ENCODE measurements around the gene C3orf20. TPM values are rescaled to one million over a fixed set of nuclear protein-coding genes. Genes with fewer than 3 reads are reported as not detected.
"Not testable (repeated sequence)": the region's sequence is repeated elsewhere in the genome, so short reads cannot be mapped to it uniquely, and the experiment has no call there.

The C3orf20 gene
- total and polyA plus RNA-seq, 11 donors: 0.21 to 0.31 TPM; not detected in 9

DNA sequence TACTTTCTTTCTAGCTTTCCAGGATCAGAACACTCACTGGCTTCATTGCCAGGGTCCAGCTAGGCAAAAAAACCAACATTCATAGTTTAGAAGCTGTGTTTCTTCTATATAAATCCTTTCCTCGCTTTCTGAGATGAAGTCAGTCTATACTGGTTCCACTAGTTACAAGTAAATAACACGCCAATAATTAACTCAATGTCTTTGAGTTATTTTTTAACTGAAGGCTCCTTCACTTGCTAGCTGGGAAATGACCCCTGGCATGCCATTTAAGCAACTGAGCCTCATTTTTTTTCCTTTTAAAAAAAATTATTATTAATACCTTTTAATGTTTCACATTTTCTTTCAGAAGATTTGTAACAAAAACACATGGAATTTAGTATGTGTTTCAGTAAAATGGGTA lies 25.5 kb upstream of the C3orf20 start:
- TF ChIP-seq CTCF (IDR thresholded peaks at IDR 0.05): no peak
- no peak for TF ChIP-seq POLR2A (IDR thresholded peaks at IDR 0.05)
- DNase-seq (no peak), ATAC-seq (no peak)
- Histone ChIP-seq H3K27me3 (no peaks in the 10 kb centered on the region), H3K36me3 (peaks cover 0 to 9% (median 5%) of the 10 kb centered on the region in 9 donors), H3K9me3 (no peaks in the 10 kb centered on the region), H3K4me1 (peaks cover 0 to 43% (median 32%) of the 10 kb centered on the region in 12 donors), H3K4me3 (no peak overlapping the region), H3K27ac (peak overlapping the region in 5 of 12 donors; percentile 28 to 83 (median 69))
- WGBS, 4 donors: 92 to 96% (median 93%) methylated on average over 2 of the region's 2 CpGs
- intact Hi-C loops (cut with DNase I): loop anchor here in 1 of 10 donors (10.0 kb wide), 1 partner anchor 145 kb away; no protein-coding TSS in a partner anchor

DNA sequence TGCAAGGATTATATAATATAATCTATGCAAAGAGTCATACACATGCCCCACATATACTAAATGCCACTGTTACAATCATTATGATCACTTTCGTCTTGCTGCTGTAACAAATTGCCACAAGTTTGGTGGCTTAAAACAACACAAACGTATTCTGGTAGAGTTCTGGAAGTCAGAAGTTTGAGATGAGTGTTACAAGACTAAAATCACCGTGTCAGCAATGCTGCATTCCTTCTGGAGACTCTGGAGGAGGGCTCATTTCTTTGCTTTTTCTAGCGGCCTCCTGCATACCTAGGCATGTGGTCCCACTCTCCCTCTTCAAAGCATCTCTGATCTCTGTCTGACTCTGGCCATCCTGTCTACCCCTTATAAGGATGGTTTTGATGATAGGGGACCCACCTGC lies 24.7 kb upstream of the C3orf20 start:
- no peak for TF ChIP-seq CTCF (IDR thresholded peaks at IDR 0.05)
- TF ChIP-seq POLR2A (IDR thresholded peaks at IDR 0.05): no peak
- DNase-seq (no peak), ATAC-seq (no peak)
- Histone ChIP-seq H3K9me3 (no peaks in the 10 kb centered on the region), H3K27ac (peak overlapping the region in 2 of 12 donors; percentile 92 to 96), H3K4me1 (peaks cover 0 to 43% (median 32%) of the 10 kb centered on the region in 12 donors), H3K27me3 (no peaks in the 10 kb centered on the region), H3K36me3 (peaks cover 0 to 17% (median 12%) of the 10 kb centered on the region in 9 donors), H3K4me3 (no peak overlapping the region)
- 96 to 97% (median 97%) methylated on average over 4 of the region's 4 CpGs for whole genome bisulfite sequencing, 4 donors
- intact Hi-C loops (cut with DNase I): loop anchor here in 6 of 10 donors (5.0 to 10.0 kb wide), 3 partner anchors 143 to 473 kb away; partner anchors contain the start of genes RBSN (in 4 of the 6), LSM3 (in 3 of the 6) and XPC (in 3 of the 6)

- peaks cover 0 to 31% (median 26%) of the 10 kb centered on the region in 9 donors for H3K36me3 ChIP-seq
- H3K27me3 ChIP-seq: no peaks in the 10 kb centered on the region
- H3K9me3 ChIP-seq: no peaks in the 10 kb centered on the region
- DNase-seq (peak; percentile 92 to 97 (median 96)), ATAC-seq (peak; percentile 98 to 99 (median 98))
- 0 to 1% (median 1%) methylated on average over 46 to 47 of the region's 47 CpGs for WGBS, 4 donors
- H3K4me1 ChIP-seq: peaks cover 0 to 43% (median 32%) of the 10 kb centered on the region in 12 donors
- H3K4me3 ChIP-seq: peak within 1 kb of the TSS; percentile 59 to 93 (median 81)
- intact Hi-C loops (cut with DNase I): loop anchor here in 6 of 10 donors (1.0 to 10.0 kb wide), 4 partner anchors 144 to 474 kb away; partner anchors contain the start of genes RBSN (in 4 of the 6), LSM3 (in 3 of the 6) and XPC (in 3 of the 6)
- peak within 1 kb of the TSS; percentile 58 to 96 (median 90) for H3K27ac ChIP-seq
- TF ChIP-seq CTCF (IDR thresholded peaks at IDR 0.05) (peak in 1 of 12 donors; percentile 15), POLR2A (IDR thresholded peaks at IDR 0.05) (peak in 1 of 2 donors; percentile 74)
Measured at GRCh38 chr3:14651440-14652251, 23.3 kb upstream of the C3orf20 start, which contains the start of gene CCDC174. CCDC174 (plus strand) TSS chr3:14651762; CDS start chr3:14651837, 75 bp downstream.

DNA sequence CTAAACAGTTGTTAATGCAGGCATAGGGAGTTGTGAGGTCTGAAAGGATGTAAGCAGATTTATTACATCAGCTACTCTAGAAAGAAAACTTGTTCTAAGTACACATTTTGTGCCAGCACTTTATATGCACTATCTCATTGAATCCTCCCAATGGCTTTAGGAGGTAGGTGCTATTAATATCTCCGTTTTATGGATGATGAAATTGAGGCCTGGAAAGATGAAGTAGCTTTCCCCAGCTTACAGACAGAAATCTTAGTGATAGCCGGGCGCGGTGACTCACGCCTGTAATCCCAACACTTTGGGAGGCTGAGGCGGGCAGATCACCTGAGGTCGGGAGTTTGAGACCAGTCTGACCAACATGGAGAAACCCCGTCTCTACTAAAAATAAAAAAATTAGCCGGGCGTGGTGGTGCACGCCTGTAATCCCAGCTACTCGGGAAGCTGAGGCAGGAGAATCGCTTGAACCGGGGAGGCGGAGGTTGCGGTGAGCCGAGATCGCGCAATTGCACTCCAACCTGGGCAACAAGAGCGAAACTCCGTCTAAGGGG lies 22.5 kb upstream of the C3orf20 start:
- not testable (repeated sequence) for H3K9me3 ChIP-seq, H3K27me3 ChIP-seq, DNase-seq, ATAC-seq
- Histone ChIP-seq H3K4me1 (peaks cover 0 to 43% (median 32%) of the 10 kb centered on the region in 12 donors), H3K4me3 (peak overlapping the region; percentile 59 to 93 (median 81)), H3K27ac (peak overlapping the region in 10 of 12 donors; percentile 78 to 96 (median 90)), H3K36me3 (peaks cover 0 to 39% (median 32%) of the 10 kb centered on the region in 9 donors)
- intact Hi-C loops (cut with DNase I): loop anchor here in 6 of 10 donors (5.0 to 10.0 kb wide), 3 partner anchors 145 to 475 kb away; partner anchors contain the start of genes RBSN (in 4 of the 6), LSM3 (in 3 of the 6) and XPC (in 3 of the 6)
- WGBS, 4 donors: 82 to 89% (median 84%) methylated on average over 21 of the region's 21 CpGs

All from heart left ventricle (tissue), 16 donors.